Measurements from ENCODE around the gene NGEF.

NGEF gene

GRCh38 chr2:233023761-233024410 lies 10.8 kb upstream of the NGEF start:
- H3K79me2 ChIP-seq (ENCODE audit: insufficient read depth, low read length): no peaks in the 10 kb centered on the region
- no peaks in the 10 kb centered on the region for H3K36me3 ChIP-seq (ENCODE audit: low read length)
- no peak overlapping the region for H3K9ac ChIP-seq (ENCODE audit: low read length)
- no peaks in the 10 kb centered on the region for H3K9me3 ChIP-seq (ENCODE audit: insufficient read depth, low read length)
- no peak overlapping the region for H3K4me2 ChIP-seq (ENCODE audit: low read depth, low read length, poor library complexity, severe bottlenecking)
- H3F3A ChIP-seq (ENCODE audit: insufficient read depth): no peaks in the 10 kb centered on the region
- H3K9me2 ChIP-seq (replicated peaks; ENCODE audit: insufficient read depth, low read length): no peaks in the 10 kb centered on the region
- TF ChIP-seq, protein P1, sequence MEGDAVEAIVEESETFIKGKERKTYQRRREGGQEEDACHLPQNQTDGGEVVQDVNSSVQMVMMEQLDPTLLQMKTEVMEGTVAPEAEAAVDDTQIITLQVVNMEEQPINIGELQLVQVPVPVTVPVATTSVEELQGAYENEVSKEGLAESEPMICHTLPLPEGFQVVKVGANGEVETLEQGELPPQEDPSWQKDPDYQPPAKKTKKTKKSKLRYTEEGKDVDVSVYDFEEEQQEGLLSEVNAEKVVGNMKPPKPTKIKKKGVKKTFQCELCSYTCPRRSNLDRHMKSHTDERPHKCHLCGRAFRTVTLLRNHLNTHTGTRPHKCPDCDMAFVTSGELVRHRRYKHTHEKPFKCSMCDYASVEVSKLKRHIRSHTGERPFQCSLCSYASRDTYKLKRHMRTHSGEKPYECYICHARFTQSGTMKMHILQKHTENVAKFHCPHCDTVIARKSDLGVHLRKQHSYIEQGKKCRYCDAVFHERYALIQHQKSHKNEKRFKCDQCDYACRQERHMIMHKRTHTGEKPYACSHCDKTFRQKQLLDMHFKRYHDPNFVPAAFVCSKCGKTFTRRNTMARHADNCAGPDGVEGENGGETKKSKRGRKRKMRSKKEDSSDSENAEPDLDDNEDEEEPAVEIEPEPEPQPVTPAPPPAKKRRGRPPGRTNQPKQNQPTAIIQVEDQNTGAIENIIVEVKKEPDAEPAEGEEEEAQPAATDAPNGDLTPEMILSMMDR (IDR thresholded peaks at IDR 0.05; ENCODE audit: insufficient read depth, low read length, poor library complexity, severe bottlenecking): no peak
- TF ChIP-seq EZH2phosphoT487 (conservative IDR thresholded peaks at IDR 0.05; ENCODE audit: low read length): no peak
- H3K27me3 ChIP-seq (ENCODE audit: low read length): no peaks in the 10 kb centered on the region
- no peaks in the 10 kb centered on the region for H4K20me1 ChIP-seq (ENCODE audit: low read depth, low read length)
- no peak overlapping the region for H2AFZ ChIP-seq (ENCODE audit: low read depth, low read length, severe bottlenecking)
- H3K4me3 ChIP-seq (ENCODE audit: insufficient read depth, low read length, poor library complexity, severe bottlenecking): no peak overlapping the region
- H3K27ac ChIP-seq (ENCODE audit: low read depth, low read length): no peak overlapping the region

DNA sequence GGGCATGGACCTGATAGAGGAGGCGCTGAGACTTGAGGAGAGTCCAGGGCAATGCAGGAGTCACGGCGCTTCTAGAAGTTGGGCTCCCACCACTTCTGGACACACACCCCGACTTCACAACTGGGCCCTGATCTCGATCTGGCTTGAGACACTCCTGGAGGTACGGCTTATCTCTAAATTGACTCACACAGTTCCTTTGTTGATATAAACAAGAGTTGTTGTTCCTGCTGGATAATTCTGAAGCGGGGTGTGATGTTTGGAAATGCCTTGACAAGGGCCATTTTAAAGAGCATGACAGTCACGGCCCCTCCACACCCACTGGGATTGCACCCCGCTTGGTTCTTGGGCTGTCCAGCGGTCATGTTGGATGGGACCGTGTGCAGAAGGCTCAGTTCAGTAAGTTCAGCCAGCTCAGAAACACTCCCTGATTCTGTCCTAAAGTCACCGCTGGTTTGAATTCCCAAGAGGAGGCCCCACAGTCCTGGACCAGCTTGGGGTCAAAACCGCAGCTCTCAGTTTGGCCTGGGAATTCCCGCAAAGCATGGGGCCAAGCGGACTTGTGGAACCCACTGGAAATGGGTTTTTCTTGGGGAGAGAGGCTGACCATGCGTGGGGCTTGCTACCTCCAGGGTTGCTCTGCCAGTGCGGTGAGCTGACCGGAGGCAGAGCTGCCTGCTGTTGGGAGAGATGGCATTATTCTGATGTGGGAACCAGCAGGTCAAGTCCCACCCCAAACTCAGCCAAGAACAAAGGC lies 10.1 kb upstream of the NGEF start:
- no peak overlapping the region for H3K4me3 ChIP-seq (ENCODE audit: insufficient read depth, low read length, poor library complexity, severe bottlenecking)
- TF ChIP-seq, protein P1 (IDR thresholded peaks at IDR 0.05; ENCODE audit: insufficient read depth, low read length, poor library complexity, severe bottlenecking): no peak
- H3K27ac ChIP-seq (ENCODE audit: low read depth, low read length): no peak overlapping the region
- no peaks in the 10 kb centered on the region for H3K27me3 ChIP-seq (ENCODE audit: low read length)
- H3K79me2 ChIP-seq (ENCODE audit: insufficient read depth, low read length): no peaks in the 10 kb centered on the region
- H3K36me3 ChIP-seq (ENCODE audit: low read length): no peaks in the 10 kb centered on the region
- H4K20me1 ChIP-seq (ENCODE audit: low read depth, low read length): no peaks in the 10 kb centered on the region
- no peaks in the 10 kb centered on the region for H3K9me3 ChIP-seq (ENCODE audit: insufficient read depth, low read length)
- no peaks in the 10 kb centered on the region for H3K9me2 ChIP-seq (replicated peaks; ENCODE audit: insufficient read depth, low read length)
- no peak overlapping the region for H3K4me2 ChIP-seq (ENCODE audit: low read depth, low read length, poor library complexity, severe bottlenecking)
- H3F3A ChIP-seq (ENCODE audit: insufficient read depth): no peaks in the 10 kb centered on the region
- H2AFZ ChIP-seq (ENCODE audit: low read depth, low read length, severe bottlenecking): no peak overlapping the region
- H3K9ac ChIP-seq (ENCODE audit: low read length): no peak overlapping the region

GRCh38 chr2:233022561-233022960 lies 9.5 kb upstream of the NGEF start:
- H3K4me2 ChIP-seq (ENCODE audit: low read depth, low read length, poor library complexity, severe bottlenecking): no peak overlapping the region
- H3K4me3 ChIP-seq (ENCODE audit: insufficient read depth, low read length, poor library complexity, severe bottlenecking): no peak overlapping the region
- H2AFZ ChIP-seq (ENCODE audit: low read depth, low read length, severe bottlenecking): no peak overlapping the region
- no peak for TF ChIP-seq EZH2phosphoT487 (conservative IDR thresholded peaks at IDR 0.05; ENCODE audit: low read length)
- TF ChIP-seq, protein P1 (IDR thresholded peaks at IDR 0.05; ENCODE audit: insufficient read depth, low read length, poor library complexity, severe bottlenecking): no peak
- no peaks in the 10 kb centered on the region for H4K20me1 ChIP-seq (ENCODE audit: low read depth, low read length)
- no peak overlapping the region for H3K9ac ChIP-seq (ENCODE audit: low read length)
- H3F3A ChIP-seq (ENCODE audit: insufficient read depth): no peaks in the 10 kb centered on the region
- no peaks in the 10 kb centered on the region for H3K9me2 ChIP-seq (replicated peaks; ENCODE audit: insufficient read depth, low read length)
- no peaks in the 10 kb centered on the region for H3K9me3 ChIP-seq (ENCODE audit: insufficient read depth, low read length)
- no peak overlapping the region for H3K27ac ChIP-seq (ENCODE audit: low read depth, low read length)
- no peaks in the 10 kb centered on the region for H3K79me2 ChIP-seq (ENCODE audit: insufficient read depth, low read length)
- H3K36me3 ChIP-seq (ENCODE audit: low read length): no peaks in the 10 kb centered on the region
- no peaks in the 10 kb centered on the region for H3K27me3 ChIP-seq (ENCODE audit: low read length)

All from SU-DHL-6 (cell line).